ENCODE results near the gene SLC35F3. TPM values are rescaled to one million over a fixed set of nuclear protein-coding genes. Genes with fewer than 3 reads are reported as not detected.

The SLC35F3 gene
- total RNA-seq, 1 donor from 2014 or later, result not detected

- intact Hi-C loops (cut with micrococcal nuclease), result no loop called here
- Histone ChIP-seq H3K36me3 (no peaks in the 10 kb centered on the region), H3K9me3 (replicated peaks) (no peaks in the 10 kb centered on the region), H3K4me3 (no peak overlapping the region), H3K4me1 (no peaks in the 10 kb centered on the region), H3K27ac (replicated peaks) (no peak overlapping the region), H3K27me3 (ENCODE audit: low read depth) (peaks cover 37% of the 10 kb centered on the region)
- DNase-seq, result no peak
- no peak for TF ChIP-seq CTCF (IDR thresholded peaks at IDR 0.05; ENCODE audit: borderline replicate concordance)
Observed at GRCh38 chr1:233994112-233994511, 89.6 kb downstream of the SLC35F3 start.

- peaks cover 27% of the 10 kb centered on the region for H3K27me3 ChIP-seq (ENCODE audit: low read depth)
- intact Hi-C loops (cut with micrococcal nuclease), result no loop called here
- no peaks in the 10 kb centered on the region for H3K9me3 ChIP-seq (replicated peaks)
- H3K27ac ChIP-seq (replicated peaks), result no peak overlapping the region
- H3K4me1 ChIP-seq, result no peaks in the 10 kb centered on the region
- no peak for DNase-seq
- no peak overlapping the region for H3K4me3 ChIP-seq
- no peak for TF ChIP-seq CTCF (IDR thresholded peaks at IDR 0.05; ENCODE audit: borderline replicate concordance)
- no peaks in the 10 kb centered on the region for H3K36me3 ChIP-seq
Observed at GRCh38 chr1:233998456-233998855, 94.0 kb downstream of the SLC35F3 start.

GRCh38 chr1:233998891-233999290, 94.4 kb downstream of the SLC35F3 start:
- Histone ChIP-seq H3K4me1 (no peaks in the 10 kb centered on the region), H3K36me3 (no peaks in the 10 kb centered on the region), H3K27ac (replicated peaks) (no peak overlapping the region), H3K4me3 (no peak overlapping the region), H3K27me3 (ENCODE audit: low read depth) (peaks cover 27% of the 10 kb centered on the region), H3K9me3 (replicated peaks) (no peaks in the 10 kb centered on the region)
- intact Hi-C loops (cut with micrococcal nuclease), result no loop called here
- TF ChIP-seq CTCF (IDR thresholded peaks at IDR 0.05; ENCODE audit: borderline replicate concordance), result no peak
- no peak for DNase-seq

GRCh38 chr1:234000557-234001041, 96.1 kb downstream of the SLC35F3 start:
- intact Hi-C loops (cut with micrococcal nuclease), result no loop called here
- H3K4me1 ChIP-seq, result no peaks in the 10 kb centered on the region
- TF ChIP-seq CTCF (IDR thresholded peaks at IDR 0.05; ENCODE audit: borderline replicate concordance), result no peak
- peaks cover 25% of the 10 kb centered on the region for H3K27me3 ChIP-seq (ENCODE audit: low read depth)
- no peak overlapping the region for H3K4me3 ChIP-seq
- DNase-seq, result no peak
- H3K27ac ChIP-seq (replicated peaks), result no peak overlapping the region
- no peaks in the 10 kb centered on the region for H3K36me3 ChIP-seq
- no peaks in the 10 kb centered on the region for H3K9me3 ChIP-seq (replicated peaks)

GRCh38 chr1:234001817-234002216, 97.3 kb downstream of the SLC35F3 start:
- TF ChIP-seq CTCF (IDR thresholded peaks at IDR 0.05; ENCODE audit: borderline replicate concordance), result no peak
- no peaks in the 10 kb centered on the region for H3K4me1 ChIP-seq
- no peaks in the 10 kb centered on the region for H3K36me3 ChIP-seq
- intact Hi-C loops (cut with micrococcal nuclease), result no loop called here
- no peaks in the 10 kb centered on the region for H3K9me3 ChIP-seq (replicated peaks)
- no peak overlapping the region for H3K27ac ChIP-seq (replicated peaks)
- no peak for DNase-seq
- no peak overlapping the region for H3K4me3 ChIP-seq
- peaks cover 17% of the 10 kb centered on the region for H3K27me3 ChIP-seq (ENCODE audit: low read depth)
